Measurements from ENCODE around the gene CAPN8. TPM values are rescaled to one million over a fixed set of nuclear protein-coding genes. Genes with fewer than 3 reads are reported as not detected.

The CAPN8 gene
- total and polyA plus RNA-seq, 10 donors = 0.08 to 0.73 TPM; not detected in 8

GRCh38 chr1:223695941-223696340 lies 30.4 kb upstream of the CAPN8 start:
- H3K9me3 ChIP-seq = no peaks in the 10 kb centered on the region
- no peak overlapping the region for H3K4me3 ChIP-seq
- no peaks in the 10 kb centered on the region for H3K36me3 ChIP-seq
- peaks cover 0 to 9% (median 5%) of the 10 kb centered on the region in 6 donors for H3K4me1 ChIP-seq
- DNase-seq = no peak
- no peaks in the 10 kb centered on the region for H3K27me3 ChIP-seq (replicated peaks in 1 of 7)
- H3K27ac ChIP-seq = no peak overlapping the region
- TF ChIP-seq CTCF (IDR thresholded peaks at IDR 0.05 in 8 of 11, conservative IDR thresholded peaks at IDR 0.05 in 3 of 11) (no peak), POLR2AphosphoS5 (IDR thresholded peaks at IDR 0.05) (no peak), POLR2A (IDR thresholded peaks at IDR 0.05) (no peak)
- intact Hi-C loops (cut with DNase I; ENCODE audit: low total_unique reads) = no loop called here
- 44 to 67% (median 51%) methylated on average over 5 of the region's 5 CpGs for WGBS, 5 donors

GRCh38 chr1:223695014-223695548 lies 29.6 kb upstream of the CAPN8 start:
- 64 to 79% (median 71%) methylated on average over 8 of the region's 8 CpGs for WGBS, 5 donors
- intact Hi-C loops (cut with DNase I; ENCODE audit: low total_unique reads) = no loop called here
- peaks cover 0 to 9% (median 5%) of the 10 kb centered on the region in 6 donors for H3K4me1 ChIP-seq
- no peak overlapping the region for H3K27ac ChIP-seq
- H3K9me3 ChIP-seq = no peaks in the 10 kb centered on the region
- no peaks in the 10 kb centered on the region for H3K36me3 ChIP-seq
- TF ChIP-seq CTCF (IDR thresholded peaks at IDR 0.05 in 8 of 11, conservative IDR thresholded peaks at IDR 0.05 in 3 of 11) (no peak), POLR2A (IDR thresholded peaks at IDR 0.05) (no peak), POLR2AphosphoS5 (IDR thresholded peaks at IDR 0.05) (no peak)
- H3K27me3 ChIP-seq (replicated peaks in 1 of 7) = no peaks in the 10 kb centered on the region
- DNase-seq = no peak
- H3K4me3 ChIP-seq = no peak overlapping the region

- DNase-seq = no peak
- no peaks in the 10 kb centered on the region for H3K9me3 ChIP-seq
- no peaks in the 10 kb centered on the region for H3K27me3 ChIP-seq (replicated peaks in 1 of 7)
- no peak for TF ChIP-seq POLR2AphosphoS5 (IDR thresholded peaks at IDR 0.05)
- no peak for TF ChIP-seq POLR2A (IDR thresholded peaks at IDR 0.05)
- TF ChIP-seq CTCF (IDR thresholded peaks at IDR 0.05 in 8 of 11, conservative IDR thresholded peaks at IDR 0.05 in 3 of 11) = no peak
- H3K4me1 ChIP-seq = no peaks in the 10 kb centered on the region
- H3K36me3 ChIP-seq = no peaks in the 10 kb centered on the region
- WGBS, 5 donors = 84 to 94% (median 88%) methylated on average over 4 of the region's 4 CpGs
- H3K27ac ChIP-seq = no peak overlapping the region
- no peak overlapping the region for H3K4me3 ChIP-seq
- intact Hi-C loops (cut with DNase I; ENCODE audit: low total_unique reads) = no loop called here
Observed at GRCh38 chr1:223691121-223691520, 25.6 kb upstream of the CAPN8 start.

GRCh38 chr1:223684488-223684792 lies 18.9 kb upstream of the CAPN8 start:
- no peak overlapping the region for H3K4me3 ChIP-seq
- 78 to 86% (median 80%) methylated on average over 3 of the region's 3 CpGs for WGBS, 5 donors
- H3K36me3 ChIP-seq = no peaks in the 10 kb centered on the region
- TF ChIP-seq CTCF (IDR thresholded peaks at IDR 0.05 in 8 of 11, conservative IDR thresholded peaks at IDR 0.05 in 3 of 11) (peak in 1 of 11 experiments; percentile 24), POLR2A (IDR thresholded peaks at IDR 0.05) (no peak), POLR2AphosphoS5 (IDR thresholded peaks at IDR 0.05) (no peak)
- peaks cover 0 to 17% (median 0%) of the 10 kb centered on the region in 7 donors for H3K27me3 ChIP-seq (replicated peaks in 1 of 7)
- intact Hi-C loops (cut with DNase I; ENCODE audit: low total_unique reads) = loop anchor here (5.0 kb wide), 2 partner anchors 152 to 552 kb away; no protein-coding TSS in a partner anchor
- no peaks in the 10 kb centered on the region for H3K9me3 ChIP-seq
- H3K27ac ChIP-seq = no peak overlapping the region
- no peaks in the 10 kb centered on the region for H3K4me1 ChIP-seq
- no peak for DNase-seq

All from spleen (tissue), 11 donors.